ENCODE results near the gene ALOX12.
"Not testable (repeated sequence)": the region's sequence is repeated elsewhere in the genome, so short reads cannot be mapped to it uniquely, and the experiment has no call there.

The ALOX12 gene

GRCh38 chr17:7046127-7046724, 50.4 kb downstream of the ALOX12 start:
- DNase-seq (ENCODE audit: low read depth in 2 of 2) = no peak

DNA sequence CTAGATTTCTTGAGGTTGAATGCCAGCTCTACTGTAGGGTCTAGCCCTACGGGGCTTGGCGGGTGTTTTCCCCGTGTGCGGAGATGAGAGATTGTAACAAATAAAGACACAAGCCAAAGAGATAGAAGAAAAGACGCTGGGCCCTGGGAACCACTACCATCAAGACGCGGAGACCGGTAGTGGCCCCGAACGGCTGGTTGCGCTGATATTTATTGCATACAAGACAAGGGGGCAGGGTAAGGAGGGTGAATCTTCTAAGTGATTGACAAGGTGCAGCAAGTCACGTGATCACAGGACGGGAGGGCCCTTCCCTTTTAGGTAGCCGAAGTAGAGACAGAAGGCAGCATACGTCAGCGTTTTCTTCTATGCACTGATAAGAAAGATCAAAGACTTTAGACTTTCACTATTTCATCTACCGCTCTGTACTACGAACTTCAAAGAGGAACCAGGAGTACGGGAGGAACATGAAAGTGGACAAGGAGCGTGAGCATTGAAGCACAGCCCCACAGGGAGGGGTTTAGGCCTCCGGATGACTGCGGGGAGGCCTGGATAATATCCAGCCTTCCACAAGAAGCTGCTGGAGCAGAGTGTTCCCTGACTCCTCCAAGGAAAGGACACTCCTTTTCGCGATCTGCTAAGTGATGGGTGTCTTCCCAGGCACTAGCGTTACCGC, 51.0 kb downstream of the ALOX12 start:
- DNase-seq (ENCODE audit: low read depth in 2 of 2) = not testable (repeated sequence)

DNA sequence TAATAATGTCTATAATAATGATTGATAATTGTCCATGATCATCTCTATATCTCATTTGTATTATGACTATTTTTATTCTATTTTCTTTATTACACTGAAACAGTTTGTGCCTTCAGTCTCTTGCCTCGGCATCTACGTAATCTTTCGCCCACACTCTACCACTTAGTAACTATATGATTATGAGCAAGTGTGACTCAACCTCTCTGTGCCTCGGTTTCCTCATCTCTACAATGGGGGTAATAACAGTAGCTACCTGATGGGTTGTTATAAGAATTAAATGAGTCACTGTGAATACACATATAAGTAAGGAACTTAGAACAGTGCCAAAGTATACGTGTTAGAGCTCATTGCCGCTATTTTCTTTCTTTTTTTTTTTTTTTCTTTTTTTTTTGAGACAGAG, 51.7 kb downstream of the ALOX12 start:
- DNase-seq (ENCODE audit: low read depth in 2 of 2) = no peak

DNA sequence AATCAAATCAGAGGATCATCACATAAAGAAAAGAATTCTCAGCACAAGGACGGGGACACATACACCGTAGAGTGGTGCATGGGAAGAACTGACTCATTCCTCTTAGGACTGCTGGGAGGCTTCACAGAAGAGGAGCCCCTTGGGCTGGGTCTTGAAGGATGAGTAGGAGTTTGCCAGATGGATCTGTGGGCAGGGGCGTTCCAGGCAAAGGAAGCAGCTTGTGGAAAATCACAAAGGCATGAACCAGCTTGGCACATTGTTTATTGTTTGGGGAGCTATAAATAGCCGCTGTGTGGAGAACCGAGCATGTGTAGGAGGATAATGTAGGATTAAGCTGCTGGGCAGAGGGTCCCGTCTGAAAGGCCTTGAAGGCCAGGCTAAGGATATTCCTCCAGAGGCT, 53.1 kb downstream of the ALOX12 start:
- DNase-seq (ENCODE audit: low read depth in 2 of 2) = no peak

DNA sequence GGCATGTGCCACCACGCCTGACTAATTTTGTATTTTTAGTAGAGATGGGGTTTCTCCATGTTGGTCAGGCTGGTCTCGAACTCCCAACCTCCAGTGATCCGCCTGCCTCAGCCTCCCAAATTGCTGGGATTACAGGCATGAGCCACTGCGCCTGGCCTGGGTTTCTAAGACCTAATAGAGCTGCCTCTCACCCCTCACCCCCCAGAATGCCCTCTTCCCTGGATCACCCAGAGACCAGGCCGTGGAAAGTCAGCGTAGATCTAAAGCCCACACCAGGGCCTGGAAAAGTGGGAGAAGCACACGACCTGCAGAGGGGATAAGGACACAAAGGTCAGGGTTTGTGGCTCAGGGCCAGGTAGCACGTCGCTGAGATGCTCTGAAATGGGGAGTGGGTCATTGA, 54.7 kb downstream of the ALOX12 start:
- not testable (repeated sequence) for DNase-seq (ENCODE audit: low read depth in 2 of 2)

GRCh38 chr17:7056386-7056785, 60.5 kb downstream of the ALOX12 start:
- no peak for DNase-seq (ENCODE audit: low read depth in 2 of 2)

GRCh38 chr17:7058831-7059447, 63.1 kb downstream of the ALOX12 start:
- DNase-seq (ENCODE audit: low read depth in 2 of 2) = no peak
